K562 (cell line): ENCODE data around the gene MPC1. TPM values are rescaled to one million over a fixed set of nuclear protein-coding genes. Genes with fewer than 3 reads are reported as not detected.

Source experiments
- CLOCK ChIP-seq: fragments of 250-450 bp; sonication (Bioruptor Pico); IDR thresholded peaks from 2 replicates; pipeline ENCODE4 v1.4.0; 2020; ENCODE audit warnings: mild to moderate bottlenecking, moderate library complexity, borderline replicate concordance
- CREB3L1 ChIP-seq: fragments of 450-650 bp; IDR thresholded peaks from 2 replicates; pipeline ENCODE4 v1.6.1; 2014; ENCODE audit warnings: low read depth, mild to moderate bottlenecking, moderate library complexity, borderline replicate concordance
- HCFC1 ChIP-seq: IDR thresholded peaks from 2 replicates; pipeline ENCODE4 v1.6.1; 2012; ENCODE audit warnings: low read depth, low read length, improper control_type of control experiment
- L3MBTL2 ChIP-seq: fragments of 450-650 bp; IDR thresholded peaks from 2 replicates; pipeline ENCODE4 v1.6.1; 2016; ENCODE audit warnings: mild to moderate bottlenecking, moderate library complexity
- MAZ ChIP-seq, 2 experiments: fragments of 450-650 bp in 1 of 2; sonication (generic) in 1 of 2; formaldehyde crosslinking; IDR thresholded peaks in 1 of 2; conservative IDR thresholded peaks in 1 of 2; 2 replicates each; pipeline versions ENCODE4 v1.4.0 to v1.5.0; 2020; ENCODE audit warnings: mild to moderate bottlenecking in 1 of 2, missing genetic modification reagents in 1 of 2
- NR2C2 ChIP-seq, 2 experiments: fragments of 200-800 bp in 1 of 2; sonication (Bioruptor generic) in 1 of 2; sonication (generic) in 1 of 2; formaldehyde crosslinking in 1 of 2; IDR thresholded peaks; 2 replicates each; pipeline versions ENCODE4 v1.6.1 to v1.8.0; 2016 to 2022; ENCODE audit warnings: mild to moderate bottlenecking in 1 of 2, missing compliant biosample characterization in 1 of 2, missing genetic modification characterization in 1 of 2, missing genetic modification reagents in 1 of 2
- SMAD3 ChIP-seq: fragments of 450-650 bp; formaldehyde crosslinking; conservative IDR thresholded peaks from 2 replicates; pipeline ENCODE4 v1.4.0; 2020; ENCODE audit warnings: mild to moderate bottlenecking
- STAT6 ChIP-seq: sonication (generic); formaldehyde crosslinking; IDR thresholded peaks from 2 replicates; pipeline ENCODE4 v1.8.1; 2023; ENCODE audit warnings: mild to moderate bottlenecking, missing genetic modification reagents
- ZBTB2 ChIP-seq: fragments of 450-650 bp; IDR thresholded peaks from 2 replicates; pipeline ENCODE4 v1.6.1; 2016; ENCODE audit warnings: antibody characterized with exemption
- ZBTB34 ChIP-seq: fragments of 250-450 bp; sonication (Bioruptor Pico); IDR thresholded peaks from 2 replicates; pipeline ENCODE4 v1.8.0; 2021; ENCODE audit warnings: mild to moderate bottlenecking, moderate library complexity
- ZC3H4 ChIP-seq: sonication (generic); formaldehyde crosslinking; IDR thresholded peaks from 2 replicates; pipeline ENCODE4 v1.9.0; 2021; ENCODE audit warnings: missing genetic modification reagents, borderline replicate concordance
- ZNF277 ChIP-seq: fragments of 250-450 bp; sonication (Bioruptor Pico); IDR thresholded peaks from 2 replicates; pipeline ENCODE4 v1.8.0; 2022; ENCODE audit warnings: inconsistent platforms, mild to moderate bottlenecking, moderate library complexity, borderline replicate concordance
- ZNF75A ChIP-seq: fragments of 450-650 bp; formaldehyde crosslinking; IDR thresholded peaks from 2 replicates; pipeline ENCODE4 v1.4.0; 2020; ENCODE audit warnings: mild to moderate bottlenecking
- polyA plus RNA-seq, 8 experiments: library from polyadenylated mRNA; depleted of rRNA in 4 of 8; stranded (reverse) in 5 of 8; unstranded in 3 of 8; fragments of >200 nt; fragmentation: Nextera tagmentation in 2 of 8; fragmentation: Illumina TruSeq in 1 of 8; extraction: Ambion mirVana in 2 of 8; extraction: Trizol in 1 of 8; gene quantifications; 2 replicates each; pipeline versions ENCODE4 v1.2.1 to v1.2.3, GENCODE V29; 2011 to 2014; ENCODE audit warnings: inconsistent platforms in 1 of 8, missing spikeins in 1 of 8
- total RNA-seq, 7 experiments: library from RNA; depleted of rRNA in 6 of 7; stranded (reverse); fragments of >200 nt in 6 of 7; fragmentation: Illumina TruSeq in 2 of 7; extraction: Trizol in 2 of 7; gene quantifications; 2 replicates each; pipeline versions ENCODE4 v1.2.1 to v1.2.3, GENCODE V29; 2011 to 2021; ENCODE audit warnings: low replicate concordance in 1 of 7

Gene MPC1
- total and polyA plus RNA-seq, 9 of the 15 experiments (the other 6 are each of a cell fraction or from before 2014, with no cell fraction given): 78.6 to 185 (median 138) TPM

- no peak for TF ChIP-seq ZBTB34
- TF ChIP-seq ZBTB2: no peak
- TF ChIP-seq NR2C2 (CRISPR knock-in tag; IDR thresholded peaks at IDR 0.05): no peak
- TF ChIP-seq NR2C2 (tag; IDR thresholded peaks at IDR 0.05): peak; percentile 2; the same call in 1 of the 2 replicates
- 0 out of 2 replicates have a peak, but pooled peaks have one; percentile 51 for TF ChIP-seq CLOCK (CRISPR knock-in tag)
- peak; percentile 17; the same call in 1 of the 2 replicates for TF ChIP-seq ZNF75A (CRISPR knock-in tag)
- no peak for TF ChIP-seq STAT6
- no peak for TF ChIP-seq L3MBTL2
- no peak for TF ChIP-seq ZC3H4 (CRISPR knock-in tag)
- TF ChIP-seq SMAD3 (CRISPR knock-in tag): no peak
- no peak for TF ChIP-seq CREB3L1
- TF ChIP-seq ZNF277 (CRISPR knock-in tag): no peak
- no peak for TF ChIP-seq HCFC1
- no peak for TF ChIP-seq MAZ (CRISPR knock-in tag; conservative IDR thresholded peaks at IDR 0.05 in 1 of 2, IDR thresholded peaks at IDR 0.05 in 1 of 2)
Measured at GRCh38 chr6:166343150-166343487, 39.6 kb downstream of the MPC1 start (continued).
